ENCODE data around the gene UPK1A. TPM values are rescaled to one million over a fixed set of nuclear protein-coding genes. Genes with fewer than 3 reads are reported as not detected.

Gene UPK1A
- total RNA-seq, 1 experiment from 2014 or later = 0.69 TPM

- no TSS peak for BruUV-seq (replicated peaks)
- ATAC-seq (no peak), DNase-seq (ENCODE audit: low read depth, low spot score) (no peak)
- intact Hi-C loops (cut with micrococcal nuclease) = no loop called here
- Histone ChIP-seq H3K4me3 (replicated peaks in 1 of 2; ENCODE audit: low read depth in 1 of 2, low read length in 2 of 2) (no peak overlapping the region), H4K20me1 (ENCODE audit: insufficient read depth) (no peaks in the 10 kb centered on the region), H3K9ac (ENCODE audit: low read length) (no peak overlapping the region), H3K9me2 (ENCODE audit: insufficient read depth) (no peaks in the 10 kb centered on the region), H3K4me1 (ENCODE audit: control insufficient read depth in 1 of 2, insufficient read depth in 2 of 2, low read length in 2 of 2) (peaks cover 2 to 17% of the 10 kb centered on the region in 2 experiments; a peak in 2 of 4 replicates), H3K27ac (ENCODE audit: low read depth, low read length) (no peak overlapping the region), H3K27me3 (ENCODE audit: insufficient read depth, low read length) (no peaks in the 10 kb centered on the region), H3K36me3 (ENCODE audit: control insufficient read depth in 1 of 2, insufficient read depth in 2 of 2, low read length in 2 of 2) (no peaks in the 10 kb centered on the region), H3K9me3 (ENCODE audit: control insufficient read depth in 1 of 2, insufficient read depth in 1 of 2, low read depth in 1 of 2, low read length in 2 of 2) (no peaks in the 10 kb centered on the region), H3K4me2 (ENCODE audit: low read length) (no peak overlapping the region), H2AFZ (ENCODE audit: low read depth, low read length, poor library complexity, severe bottlenecking) (no peak overlapping the region), H3K79me2 (ENCODE audit: insufficient read depth, low read length) (no peaks in the 10 kb centered on the region)
- CTCF ChIA-PET = no interaction called here
- RAD21 ChIA-PET (ENCODE audit: low non-redundant PET in 1 of 2, low total read pairs in 2 of 2, uncharacterized antibody in 2 of 2, unreplicated experiment in 2 of 2) = no interaction called here
- POLR2A ChIA-PET = no interaction called here
- no peak for TF ChIP-seq SIN3A (IDR thresholded peaks at IDR 0.05; ENCODE audit: low read depth)
- no peak for TF ChIP-seq POLR2A (IDR thresholded peaks at IDR 0.05; ENCODE audit: borderline replicate concordance, extremely low read depth, insufficient read depth, insufficient read length)
- no peak for TF ChIP-seq EZH2phosphoT487 (IDR thresholded peaks at IDR 0.05; ENCODE audit: borderline replicate concordance)
- TF ChIP-seq EZH2 (IDR thresholded peaks at IDR 0.05) = no peak
- no peak for TF ChIP-seq MAX (IDR thresholded peaks at IDR 0.05)
- no peak for TF ChIP-seq CBX3 (IDR thresholded peaks at IDR 0.05; ENCODE audit: low read depth)
- TF ChIP-seq EGR1 (IDR thresholded peaks at IDR 0.05; ENCODE audit: low read depth) = no peak
Observed at GRCh38 chr19:35675589-35676140, 9.3 kb downstream of the UPK1A start.

GRCh38 chr19:35689836-35690235, 23.5 kb downstream of the UPK1A start:
- ChIA-PET CTCF (no interaction called here), RAD21 (ENCODE audit: low non-redundant PET in 1 of 2, low total read pairs in 2 of 2, uncharacterized antibody in 2 of 2, unreplicated experiment in 2 of 2) (no interaction called here), POLR2A (no interaction called here)
- BruUV-seq (replicated peaks) = no TSS peak
- Histone ChIP-seq H3K79me2 (ENCODE audit: insufficient read depth, low read length) (no peaks in the 10 kb centered on the region), H3K4me3 (replicated peaks in 1 of 2; ENCODE audit: low read depth in 1 of 2, low read length in 2 of 2) (no peak overlapping the region), H2AFZ (ENCODE audit: low read depth, low read length, poor library complexity, severe bottlenecking) (no peak overlapping the region), H3K4me1 (ENCODE audit: control insufficient read depth in 1 of 2, insufficient read depth in 2 of 2, low read length in 2 of 2) (peaks cover 5 to 9% of the 10 kb centered on the region in 2 experiments; a peak in 2 of 4 replicates), H3K9ac (ENCODE audit: low read length) (no peak overlapping the region), H3K9me3 (ENCODE audit: control insufficient read depth in 1 of 2, insufficient read depth in 1 of 2, low read depth in 1 of 2, low read length in 2 of 2) (no peaks in the 10 kb centered on the region), H3K27me3 (ENCODE audit: insufficient read depth, low read length) (no peaks in the 10 kb centered on the region), H3K4me2 (ENCODE audit: low read length) (no peak overlapping the region), H3K9me2 (ENCODE audit: insufficient read depth) (no peaks in the 10 kb centered on the region), H4K20me1 (ENCODE audit: insufficient read depth) (no peaks in the 10 kb centered on the region), H3K27ac (ENCODE audit: low read depth, low read length) (no peak overlapping the region), H3K36me3 (ENCODE audit: control insufficient read depth in 1 of 2, insufficient read depth in 2 of 2, low read length in 2 of 2) (no peaks in the 10 kb centered on the region)
- intact Hi-C loops (cut with micrococcal nuclease) = loop anchor here (5.0 kb wide), 1 partner anchor 192 kb away; no protein-coding TSS in a partner anchor
- no peak for DNase-seq (ENCODE audit: low read depth, low spot score)
- no peak for ATAC-seq
- no peak for TF ChIP-seq CBX3 (IDR thresholded peaks at IDR 0.05; ENCODE audit: low read depth)
- TF ChIP-seq POLR2AphosphoS5 (IDR thresholded peaks at IDR 0.05; ENCODE audit: low read depth, low read length) = no peak
- TF ChIP-seq REST (IDR thresholded peaks at IDR 0.05; ENCODE audit: low read depth) = no peak
- no peak for TF ChIP-seq YY1 (IDR thresholded peaks at IDR 0.05; ENCODE audit: extremely low read depth, insufficient replicate concordance, low read depth, low read length)
- TF ChIP-seq JUND (IDR thresholded peaks at IDR 0.05) = no peak
- no peak for TF ChIP-seq SRF (IDR thresholded peaks at IDR 0.05; ENCODE audit: low read depth)
- no peak for TF ChIP-seq SP1 (IDR thresholded peaks at IDR 0.05; ENCODE audit: low read depth)
- no peak for TF ChIP-seq CEBPB (IDR thresholded peaks at IDR 0.05; ENCODE audit: low read depth)
- TF ChIP-seq EGR1 (IDR thresholded peaks at IDR 0.05; ENCODE audit: low read depth) = no peak
- TF ChIP-seq RAD21 (IDR thresholded peaks at IDR 0.05; ENCODE audit: low read depth) = no peak
- TF ChIP-seq CTCF (IDR thresholded peaks at IDR 0.05 in 2 of 3, conservative IDR thresholded peaks at IDR 0.05 in 1 of 3; ENCODE audit: borderline replicate concordance in 1 of 3, insufficient read depth in 1 of 3, low read depth in 2 of 3, low read length in 2 of 3) = no peak
- no peak for TF ChIP-seq ZFX (IDR thresholded peaks at IDR 0.05)

Data from HCT116 (cell line).